ENCODE results near the gene PRRC2B.
"Not testable (repeated sequence)": the region's sequence is repeated elsewhere in the genome, so short reads cannot be mapped to it uniquely, and the experiment has no call there.

PRRC2B gene

DNA sequence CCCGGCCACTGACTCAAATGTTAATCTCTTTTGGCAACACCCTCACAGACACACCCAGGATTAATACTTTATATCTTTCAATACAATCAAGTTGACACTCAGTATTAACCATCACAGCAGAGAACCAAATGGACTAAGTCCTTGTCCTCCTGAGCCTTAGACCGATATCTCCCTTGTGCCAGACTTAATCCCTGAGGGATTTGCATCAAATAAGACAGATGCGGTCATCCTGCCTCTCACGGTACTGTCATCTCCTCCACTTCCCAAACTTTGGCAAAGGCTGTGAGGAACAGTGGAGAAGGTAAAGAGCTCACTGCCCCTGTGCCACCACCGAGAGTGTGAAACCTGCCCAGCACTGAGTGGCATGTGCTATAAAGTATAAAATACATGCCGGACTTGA, 6.5 kb upstream of the PRRC2B start:
- DNase-seq, result no peak

- no peak for DNase-seq
These were observed 2.9 kb upstream of the PRRC2B start for GRCh38 chr9:131391020-131391419.

DNA sequence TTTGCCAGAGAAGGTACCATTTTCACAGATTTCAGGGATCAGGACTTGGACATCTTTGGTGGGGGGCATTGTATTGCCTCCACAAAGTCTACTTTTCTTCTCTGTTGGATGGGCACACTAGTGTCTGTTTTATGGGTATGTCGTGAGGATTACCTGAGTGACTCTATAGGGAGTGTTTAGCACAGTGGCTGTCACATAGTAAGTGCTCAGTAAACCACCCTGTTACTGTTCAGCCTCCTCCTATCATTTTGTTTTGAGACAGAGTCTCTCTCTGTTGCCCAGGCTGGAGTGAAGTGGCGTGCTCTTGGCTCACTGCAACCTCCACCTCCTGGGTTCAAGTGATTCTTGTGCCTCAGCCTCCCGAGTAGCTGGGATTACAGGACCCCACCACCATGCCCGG, 2.4 kb upstream of the PRRC2B start:
- no peak for DNase-seq

DNA sequence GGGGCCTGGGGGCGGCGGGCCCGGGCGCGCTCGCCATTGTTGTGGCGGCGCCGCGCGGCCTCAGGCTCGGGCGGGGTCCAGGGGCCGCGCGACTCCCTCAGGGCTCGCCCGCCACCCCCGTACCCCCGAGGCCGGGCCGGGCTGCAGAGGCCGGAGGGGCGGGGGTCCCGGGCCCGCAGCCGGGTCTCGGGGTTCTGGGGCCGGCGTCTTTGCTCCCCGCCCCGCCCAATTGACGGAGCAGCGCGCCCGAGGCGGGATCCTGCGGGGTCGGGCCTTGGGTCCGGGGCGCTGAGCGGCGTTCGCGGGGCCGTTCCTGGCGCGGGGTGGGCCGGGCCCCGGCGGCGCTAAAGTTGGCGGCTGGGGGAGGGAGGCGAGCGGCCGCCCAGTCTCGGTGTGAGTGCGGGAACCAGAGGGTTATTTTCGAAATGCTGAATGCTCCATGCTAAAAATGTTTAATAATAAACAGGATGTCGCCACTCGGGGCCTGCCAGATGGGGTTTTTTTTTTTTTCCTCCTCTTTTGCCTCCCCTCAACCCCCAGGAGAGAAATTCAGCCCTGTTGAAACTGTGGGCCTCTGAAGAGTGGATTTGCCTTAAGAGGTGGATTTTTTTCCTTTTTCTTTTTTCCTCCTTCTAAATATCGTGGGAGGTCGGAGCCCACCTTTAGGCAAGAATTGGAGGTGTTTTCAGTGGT, 724 bp downstream of the PRRC2B start:
- DNase-seq, result peak in 1 of 2 donors; percentile 38

- DNase-seq, result no peak
These were observed 1.5 kb downstream of the PRRC2B start for GRCh38 chr9:131395157-131396098.

DNA sequence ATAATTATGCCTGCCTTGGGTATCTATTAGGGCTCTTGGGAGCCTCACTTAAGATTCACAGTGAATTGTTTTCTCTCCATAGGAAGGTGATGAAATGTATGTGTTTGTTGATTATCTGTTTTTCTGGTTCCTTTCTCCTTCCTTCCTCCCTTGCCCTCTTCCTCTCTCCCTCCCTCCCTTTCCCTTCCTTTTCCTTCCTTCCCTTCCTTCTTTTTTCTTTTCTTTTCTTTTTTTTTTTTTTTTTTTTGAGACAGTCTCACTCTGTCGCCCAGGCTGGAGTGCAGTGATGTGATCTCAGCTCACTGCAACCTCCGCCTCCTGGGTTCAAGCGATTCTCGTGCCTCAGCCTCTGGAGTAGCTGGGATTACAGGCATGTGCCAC, 2.2 kb downstream of the PRRC2B start:
- not testable (repeated sequence) for DNase-seq

- no peak for DNase-seq
These were observed 2.7 kb downstream of the PRRC2B start for GRCh38 chr9:131396626-131397025.

DNA sequence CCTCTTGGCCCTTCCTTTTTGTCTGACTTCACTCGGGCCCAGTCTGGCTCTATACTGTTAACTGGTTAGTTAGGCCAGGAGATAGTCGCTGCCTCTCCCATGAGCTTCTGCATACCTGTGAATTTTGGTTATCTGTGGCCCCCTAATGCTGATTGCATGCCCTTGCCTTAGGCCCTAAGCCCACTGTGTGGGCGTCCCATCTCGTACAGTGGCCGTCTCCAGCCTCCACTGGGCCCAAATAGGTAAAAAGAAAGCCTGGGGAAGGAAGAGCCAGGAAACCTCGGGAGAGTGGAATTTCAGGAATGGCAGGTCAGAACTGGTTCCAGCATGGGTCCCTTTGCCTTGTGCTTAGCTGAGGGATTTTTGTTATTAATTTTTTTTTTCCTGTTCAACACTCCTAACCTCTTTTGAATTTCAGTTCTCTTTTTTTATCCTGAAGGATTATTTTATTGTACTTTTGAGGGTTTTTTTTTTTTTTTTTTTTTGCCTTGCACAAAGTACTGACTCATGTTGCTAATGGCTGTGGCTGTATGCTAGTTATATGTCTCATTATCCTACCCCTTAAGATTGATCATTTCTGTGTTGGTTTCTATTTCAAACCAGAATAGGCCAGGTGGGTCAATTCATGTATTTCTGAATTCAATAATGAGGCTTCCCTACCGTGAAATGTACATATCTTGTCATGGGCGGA, 3.4 kb downstream of the PRRC2B start:
- DNase-seq, result no peak

- DNase-seq, result no peak
These were observed 4.3 kb downstream of the PRRC2B start for GRCh38 chr9:131398204-131398603.

GRCh38 chr9:131399972-131400371, 6.1 kb downstream of the PRRC2B start:
- DNase-seq, result no peak

DNA sequence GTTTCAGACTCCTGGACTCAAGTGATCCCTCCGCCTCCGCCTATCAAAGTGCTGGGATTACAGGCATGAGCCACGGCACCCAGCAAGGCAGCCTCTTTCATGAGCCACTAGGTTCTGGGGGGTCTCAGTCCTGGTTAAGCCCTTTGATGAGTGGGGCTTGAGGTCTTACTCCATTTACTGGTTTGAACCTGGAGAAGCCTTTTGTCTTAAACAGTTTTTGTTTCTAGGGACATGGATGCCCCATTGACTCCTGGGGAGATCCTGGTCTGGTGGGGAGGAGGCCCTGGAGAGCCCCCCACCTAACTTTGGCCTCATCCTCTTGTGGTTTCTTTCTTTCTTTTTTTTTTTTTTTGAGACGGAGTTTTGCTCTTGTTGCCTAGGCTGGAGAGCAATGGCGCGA, 6.7 kb downstream of the PRRC2B start:
- no peak for DNase-seq

DNA sequence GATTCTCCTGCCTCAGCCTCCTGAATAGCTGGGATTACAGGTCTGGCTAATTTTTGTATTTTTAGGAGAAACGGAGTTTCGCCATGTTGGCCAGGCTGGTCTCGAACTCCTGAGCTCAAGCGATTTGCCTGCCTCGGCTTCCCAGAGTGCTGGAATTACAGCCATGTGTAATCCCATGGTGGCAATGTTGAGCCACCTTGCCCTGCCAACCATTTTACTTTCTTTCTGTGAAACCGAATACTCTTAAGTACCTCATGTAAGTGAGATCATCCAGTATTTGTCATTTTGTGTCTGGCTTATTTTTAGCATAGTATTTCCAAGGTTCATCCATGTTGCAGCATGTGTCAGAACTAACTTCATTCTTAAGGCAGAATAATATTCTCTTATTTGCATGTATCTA, 8.2 kb downstream of the PRRC2B start:
- no peak for DNase-seq

DNA sequence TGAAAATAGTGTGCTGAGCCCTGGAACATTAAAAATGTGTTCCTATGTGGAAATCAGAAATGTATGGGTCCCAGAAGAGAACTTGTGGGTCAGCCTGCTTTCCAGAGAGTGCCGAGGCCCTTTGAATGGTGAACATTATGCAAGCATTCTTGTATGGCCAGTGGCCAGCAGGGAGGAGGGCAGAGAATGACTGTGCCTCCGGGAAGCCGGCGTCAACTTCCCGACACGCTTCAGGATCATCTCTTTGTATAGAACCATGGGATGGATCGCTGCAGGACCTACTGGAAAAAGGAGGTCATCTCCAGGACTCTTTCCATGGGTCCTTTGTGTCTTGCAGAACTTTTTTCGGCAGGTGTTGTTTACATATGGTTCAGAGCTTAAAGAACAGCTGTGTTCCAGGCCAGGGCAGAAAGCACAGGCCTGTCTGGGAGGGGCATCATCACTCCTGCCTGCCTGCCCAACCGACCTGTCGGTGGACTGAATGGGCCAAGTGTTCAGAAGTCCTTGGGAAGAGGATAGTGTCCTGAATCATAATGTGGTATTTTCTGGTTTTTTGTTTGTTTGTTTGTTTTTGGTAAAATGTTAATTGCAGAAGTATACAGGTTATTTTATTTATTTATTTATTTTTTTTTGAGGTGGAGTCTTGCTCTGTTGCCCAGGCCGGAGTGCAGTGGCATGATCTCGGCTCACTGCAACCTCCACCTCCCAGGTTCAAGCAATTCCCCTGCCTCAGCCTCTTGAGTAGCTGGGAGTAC, 9.0 kb downstream of the PRRC2B start:
- no peak for DNase-seq

DNA sequence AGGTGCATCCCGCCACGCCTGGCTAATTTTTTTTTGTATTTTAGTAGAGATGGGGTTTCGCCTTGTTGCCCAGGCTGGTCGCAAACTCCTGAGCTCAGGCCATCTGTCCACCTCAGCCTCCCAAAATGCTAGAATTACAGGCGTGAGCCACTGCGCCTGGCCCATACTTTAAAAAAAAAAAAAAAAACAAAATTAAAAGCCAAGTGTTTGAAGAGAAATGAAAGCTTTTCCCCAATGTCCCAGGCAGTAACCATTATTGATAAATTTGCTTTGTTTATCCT, 9.5 kb downstream of the PRRC2B start:
- DNase-seq, result no peak

- DNase-seq, result no peak
These were observed 10.7 kb downstream of the PRRC2B start for GRCh38 chr9:131404581-131404980.

DNA sequence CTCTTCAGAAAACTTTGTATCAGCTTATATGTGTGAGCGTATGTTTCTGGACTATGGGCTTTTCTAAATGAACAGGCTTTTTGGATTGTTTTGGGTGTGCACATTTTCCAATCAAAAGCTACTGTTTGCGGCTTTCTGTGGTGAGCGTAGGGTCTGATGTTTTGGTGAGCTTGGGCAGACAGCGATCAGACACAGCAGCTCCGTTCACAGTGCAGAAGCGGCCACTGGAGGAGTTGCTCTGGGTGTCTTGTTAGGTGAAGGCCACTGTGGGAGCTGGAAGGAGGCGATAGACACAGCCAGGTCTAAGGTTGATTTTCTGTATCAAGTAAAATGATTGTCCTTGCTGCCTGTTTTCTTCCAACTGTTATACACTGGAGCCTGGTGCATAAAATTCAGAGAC, 11.1 kb downstream of the PRRC2B start:
- DNase-seq, result no peak

- no peak for DNase-seq
These were observed 11.5 kb downstream of the PRRC2B start for GRCh38 chr9:131405428-131405827.

- no peak for DNase-seq
These were observed 12.1 kb downstream of the PRRC2B start for GRCh38 chr9:131405858-131406537.

DNA sequence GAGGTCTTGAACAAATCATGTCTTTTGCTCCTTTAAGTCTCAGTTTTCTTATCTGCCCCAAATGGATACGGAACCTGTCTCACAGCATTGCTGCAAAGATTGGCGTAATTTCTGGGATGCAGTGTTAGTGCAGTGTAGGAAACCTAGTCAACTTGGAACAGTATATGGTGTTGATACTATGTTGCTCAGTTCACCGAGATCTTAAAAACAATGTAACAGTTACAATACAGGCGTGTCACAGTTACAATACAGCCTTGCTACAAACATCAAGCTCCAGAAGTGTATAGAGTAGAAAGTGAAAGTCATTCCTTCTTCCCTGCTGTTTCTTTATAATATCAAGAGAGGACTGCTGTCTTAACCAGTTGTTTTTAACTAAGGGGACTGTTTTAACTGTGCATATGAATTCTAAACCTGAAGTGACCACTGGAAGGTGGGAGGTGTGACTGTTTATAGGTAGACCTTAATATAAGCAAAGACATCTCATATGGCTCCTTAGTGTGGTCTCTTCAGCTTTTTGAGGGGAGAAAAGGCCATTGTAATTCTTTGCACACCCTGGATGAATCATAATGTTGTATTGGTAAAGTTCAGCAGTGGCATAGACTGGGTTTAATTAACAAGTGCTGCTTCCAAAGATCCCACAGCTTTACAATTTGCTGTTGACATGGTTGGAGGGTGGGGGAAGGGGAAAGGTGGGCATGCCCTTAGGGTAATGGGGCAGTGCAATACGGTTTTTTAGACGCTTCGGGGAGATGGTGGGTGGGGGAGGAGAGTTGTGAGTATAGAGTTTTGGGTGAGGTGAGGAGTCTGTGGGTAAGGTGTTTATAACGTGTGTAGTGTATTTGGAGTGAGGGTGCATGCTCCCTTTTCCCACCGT, 12.9 kb downstream of the PRRC2B start:
- DNase-seq, result no peak

DNA sequence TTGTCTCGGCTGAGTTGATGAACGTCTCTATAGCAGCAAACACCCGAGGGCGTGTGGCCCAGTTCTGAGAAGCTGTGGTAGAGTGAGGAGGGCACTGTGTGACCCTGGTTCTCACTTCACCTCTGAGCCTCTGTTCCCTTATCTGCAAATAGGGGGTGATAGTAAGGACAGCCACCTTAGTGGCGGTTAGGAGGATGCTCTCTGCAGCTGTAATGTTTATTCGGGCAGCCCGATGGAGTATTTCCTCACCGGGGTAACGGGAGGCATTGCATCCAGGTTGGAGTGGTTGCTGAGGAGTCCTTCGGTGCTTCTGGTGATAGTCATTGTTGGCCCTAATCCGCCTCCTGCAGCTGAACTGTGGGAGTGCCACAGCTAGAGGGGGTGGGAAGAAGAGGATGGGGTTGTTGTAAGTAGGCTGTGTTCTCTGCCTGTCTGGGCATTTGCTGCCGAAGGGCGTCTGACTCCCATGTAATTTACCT, 13.9 kb downstream of the PRRC2B start:
- DNase-seq, result no peak

DNA sequence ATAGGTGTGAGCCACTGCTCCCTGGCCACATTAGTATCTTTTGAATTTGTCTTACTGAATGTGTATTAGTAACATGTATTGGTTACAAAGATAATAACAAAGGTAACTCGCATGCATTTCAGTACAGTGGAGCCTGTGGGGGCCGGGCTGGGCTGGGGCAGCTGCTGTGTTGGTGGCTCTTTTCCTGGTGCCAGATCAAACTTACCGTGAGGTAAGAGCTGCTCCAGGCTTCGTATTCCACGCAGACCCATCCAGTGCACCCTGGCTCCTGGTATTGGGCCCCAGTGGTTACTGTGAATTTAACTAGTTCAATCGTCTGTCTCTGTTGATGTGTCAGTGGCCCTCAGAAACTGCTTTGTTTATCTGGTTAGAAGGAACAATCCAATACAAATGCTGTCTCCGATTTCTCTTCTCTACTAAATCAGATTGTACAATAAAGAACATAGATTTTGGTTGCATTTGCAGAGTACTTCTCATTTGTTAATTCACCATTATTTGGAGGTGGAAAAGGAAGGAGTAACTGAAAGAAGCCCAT, 15.6 kb downstream of the PRRC2B start:
- no peak for DNase-seq

Data from inflammatory macrophage treated with lipopolysaccharide for 1 hour (primary cell).